ENCODE data around the gene LIPE.
"Not testable (repeated sequence)": the region's sequence is repeated elsewhere in the genome, so short reads cannot be mapped to it uniquely, and the experiment has no call there.

LIPE gene

DNA sequence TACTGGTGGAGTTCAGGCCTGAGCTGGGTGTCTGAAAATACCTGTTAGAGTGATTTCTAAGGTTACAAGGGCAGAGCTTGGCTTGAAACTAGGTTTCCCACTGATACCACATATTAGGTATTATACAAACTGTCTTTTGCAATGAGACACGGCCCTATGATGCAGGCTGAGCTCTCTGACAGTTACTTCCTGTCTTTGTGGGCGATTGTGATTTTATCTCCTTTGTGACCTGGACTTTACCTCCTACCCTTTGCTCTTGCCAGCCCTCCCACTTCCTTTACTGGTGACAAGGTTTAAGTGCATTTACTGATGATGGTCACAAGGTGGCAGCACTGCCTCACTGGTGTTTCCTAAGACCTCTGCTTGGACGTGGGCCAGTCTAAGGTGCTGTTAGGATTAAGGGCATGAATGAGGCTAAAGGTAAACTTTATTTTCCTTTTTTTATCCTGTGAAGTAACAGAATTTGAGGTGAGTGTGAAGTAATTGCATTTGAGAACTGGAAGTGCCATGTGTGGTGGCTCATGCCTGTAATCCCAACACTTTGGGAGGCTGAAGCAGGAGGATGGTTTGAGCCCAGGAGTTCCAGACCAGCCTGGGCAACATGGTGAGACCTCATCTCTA, 23.2 kb upstream of the LIPE start:
- no peak overlapping the region for H3K4me3 ChIP-seq (ENCODE audit: low read depth, low read length)

- H3K4me3 ChIP-seq (ENCODE audit: low read depth, low read length), result not testable (repeated sequence)
Observed at GRCh38 chr19:42448306-42448705, 21.1 kb upstream of the LIPE start.

DNA sequence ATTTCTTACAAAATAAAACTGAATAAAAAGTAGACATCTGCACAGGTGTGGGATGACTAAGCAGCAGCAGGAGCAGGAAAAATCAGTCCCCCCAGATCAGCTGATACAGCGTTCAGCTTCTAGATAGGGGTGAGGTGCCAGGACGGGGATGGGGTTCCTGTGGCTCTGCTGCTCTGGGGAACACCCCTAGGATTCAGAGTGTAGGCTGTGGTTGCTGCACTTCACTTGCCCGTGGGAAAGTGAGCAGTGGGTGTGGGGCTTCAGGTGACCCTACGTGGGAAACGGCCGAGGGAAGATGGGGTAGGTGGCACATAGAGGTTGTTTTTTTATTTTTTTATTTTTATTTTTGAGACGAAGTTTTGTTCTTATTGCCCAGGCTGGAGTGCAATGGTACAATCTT, 18.8 kb upstream of the LIPE start:
- no peak overlapping the region for H3K4me3 ChIP-seq (ENCODE audit: low read depth, low read length)

DNA sequence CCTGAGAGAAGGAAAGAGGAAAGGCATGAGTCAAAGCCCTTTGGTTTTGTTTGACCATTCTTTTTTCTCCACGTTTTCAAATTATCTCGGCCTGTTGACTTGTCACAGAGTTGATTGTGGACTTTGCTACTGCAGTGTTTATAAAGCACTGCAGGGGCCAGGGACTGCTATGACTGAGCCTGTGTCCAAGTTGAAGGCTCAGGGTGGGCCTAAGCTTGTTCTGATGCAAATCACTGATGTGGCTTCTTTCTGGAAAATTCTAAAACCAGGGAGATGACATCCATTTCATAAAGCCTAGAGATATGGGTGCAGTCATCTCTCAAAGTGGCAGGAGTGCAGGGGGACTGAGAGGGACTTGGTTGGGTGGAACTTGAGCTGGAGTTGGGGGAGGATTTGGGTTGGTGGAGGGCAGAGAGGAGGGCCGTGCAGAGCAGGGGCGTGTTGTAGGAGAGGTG, 16.8 kb upstream of the LIPE start:
- H3K4me3 ChIP-seq (ENCODE audit: low read depth, low read length), result no peak overlapping the region

- H3K4me3 ChIP-seq (ENCODE audit: low read depth, low read length), result no peak within 1 kb of the TSS
Observed at GRCh38 chr19:42442833-42443232, 15.6 kb upstream of the LIPE start, which contains the start of gene CXCL17. CXCL17 (minus strand) TSS chr19:42442946; CDS start chr19:42442832, 114 bp downstream.

GRCh38 chr19:42441049-42441445, 13.9 kb upstream of the LIPE start:
- H3K4me3 ChIP-seq (ENCODE audit: low read depth, low read length), result no peak overlapping the region

DNA sequence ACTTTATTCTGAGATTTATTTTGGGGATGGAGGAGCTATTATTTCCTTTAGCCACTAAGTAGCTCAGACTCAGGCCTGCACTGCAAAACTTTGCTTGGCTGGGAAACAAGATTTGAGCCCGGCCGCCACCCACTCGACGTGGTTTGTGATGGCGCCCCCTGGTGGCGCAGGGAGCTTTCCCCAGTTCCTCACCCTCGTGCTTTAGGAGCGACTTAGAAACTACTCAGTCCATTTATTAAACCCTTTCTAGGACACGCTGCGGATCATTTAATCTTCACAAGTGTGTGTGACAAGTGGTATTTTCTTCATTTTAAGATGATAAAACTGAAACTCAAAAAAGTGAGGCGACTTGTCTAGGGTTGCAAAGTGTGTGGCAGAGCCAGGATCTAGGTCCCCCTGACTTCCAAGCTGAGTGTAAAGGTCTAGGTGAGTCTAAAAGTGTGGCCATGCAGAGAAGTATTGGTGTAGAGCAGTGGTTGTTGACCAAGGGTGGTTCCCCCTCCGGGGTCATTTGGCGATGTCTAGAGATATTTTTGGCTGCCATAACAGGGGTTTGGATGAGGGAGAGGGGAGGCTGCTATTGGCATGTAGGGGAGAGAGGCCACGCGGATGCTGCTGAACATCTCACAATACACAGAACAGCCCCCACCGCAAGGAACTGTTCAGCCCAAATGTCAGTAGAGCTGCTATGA, 13.3 kb upstream of the LIPE start:
- H3K4me3 ChIP-seq (ENCODE audit: low read depth, low read length), result no peak overlapping the region

DNA sequence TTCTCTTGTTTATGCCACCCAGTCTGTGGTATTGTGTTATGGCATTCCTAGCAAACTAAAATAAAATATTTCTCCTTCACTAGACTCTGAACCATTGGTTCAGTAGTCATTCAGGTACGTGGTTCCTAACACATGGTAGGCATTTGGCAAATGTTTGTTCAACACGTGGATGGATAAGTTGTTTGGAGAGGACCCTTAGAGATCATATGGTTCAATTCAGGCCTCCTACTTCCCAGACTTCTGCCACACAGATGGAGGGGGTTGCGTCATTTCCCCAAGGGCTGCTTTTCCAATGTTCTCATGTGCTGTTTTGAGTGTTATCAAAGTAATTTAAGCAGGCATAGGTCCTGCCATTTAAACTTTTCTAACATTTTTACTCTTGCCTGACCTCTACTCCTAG, 8.8 kb upstream of the LIPE start:
- H3K4me3 ChIP-seq (ENCODE audit: low read depth, low read length), result no peak overlapping the region

GRCh38 chr19:42435316-42435715, 8.1 kb upstream of the LIPE start:
- H3K4me3 ChIP-seq (ENCODE audit: low read depth, low read length), result no peak overlapping the region

GRCh38 chr19:42433503-42434260, 6.5 kb upstream of the LIPE start:
- H3K4me3 ChIP-seq (ENCODE audit: low read depth, low read length), result no peak overlapping the region

GRCh38 chr19:42431486-42431885, 4.3 kb upstream of the LIPE start:
- H3K4me3 ChIP-seq (ENCODE audit: low read depth, low read length), result no peak overlapping the region

GRCh38 chr19:42428676-42429075, 1.5 kb upstream of the LIPE start:
- no peak overlapping the region for H3K4me3 ChIP-seq (ENCODE audit: low read depth, low read length)

DNA sequence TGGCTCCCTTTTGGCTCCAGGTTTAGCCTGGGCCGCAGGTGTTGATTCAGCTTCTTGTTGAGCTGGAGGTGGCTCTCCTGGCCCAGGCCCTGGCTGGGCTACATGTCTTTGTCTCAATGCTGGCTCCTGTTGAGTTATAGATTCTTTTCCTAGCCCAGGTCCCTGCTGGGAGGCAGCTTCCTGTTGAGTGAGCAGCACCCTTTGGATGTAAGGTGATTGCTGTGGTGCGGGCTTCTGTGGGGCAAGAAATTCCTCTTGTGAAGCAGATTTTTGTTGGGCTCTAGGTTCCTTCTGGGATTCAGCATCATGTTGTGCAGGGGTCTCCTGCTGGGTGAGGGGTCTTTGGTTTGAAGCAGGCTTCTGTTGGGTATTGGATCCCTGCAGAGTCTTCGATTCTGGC, 545 bp downstream of the LIPE start:
- H3K4me3 ChIP-seq (ENCODE audit: low read depth, low read length), result no peak overlapping the region

DNA sequence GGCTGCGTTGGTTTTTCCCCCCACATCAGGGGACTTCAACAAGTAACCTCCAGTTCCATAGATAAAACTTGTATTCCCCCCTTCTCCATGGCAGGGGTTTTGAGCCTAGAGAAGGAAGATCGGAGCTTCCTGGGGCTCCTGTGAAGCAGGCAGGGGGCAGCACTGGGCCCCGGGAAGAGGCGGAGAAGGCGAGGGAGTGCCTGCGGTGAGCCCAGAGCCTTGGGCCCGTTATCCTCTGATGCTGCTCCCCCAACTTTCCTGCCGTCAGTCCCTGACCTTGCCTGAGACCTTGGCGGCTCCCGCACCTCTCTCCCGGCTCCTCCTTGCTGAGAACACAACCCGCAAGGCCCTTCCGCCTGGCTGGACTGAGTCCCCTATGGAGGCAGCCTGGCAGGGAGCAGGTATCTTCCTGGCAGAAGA, 2.5 kb downstream of the LIPE start:
- H3K4me3 ChIP-seq (ENCODE audit: low read depth, low read length), result no peak overlapping the region

GRCh38 chr19:42424345-42424707, 2.9 kb downstream of the LIPE start:
- H3K4me3 ChIP-seq (ENCODE audit: low read depth, low read length), result no peak overlapping the region

DNA sequence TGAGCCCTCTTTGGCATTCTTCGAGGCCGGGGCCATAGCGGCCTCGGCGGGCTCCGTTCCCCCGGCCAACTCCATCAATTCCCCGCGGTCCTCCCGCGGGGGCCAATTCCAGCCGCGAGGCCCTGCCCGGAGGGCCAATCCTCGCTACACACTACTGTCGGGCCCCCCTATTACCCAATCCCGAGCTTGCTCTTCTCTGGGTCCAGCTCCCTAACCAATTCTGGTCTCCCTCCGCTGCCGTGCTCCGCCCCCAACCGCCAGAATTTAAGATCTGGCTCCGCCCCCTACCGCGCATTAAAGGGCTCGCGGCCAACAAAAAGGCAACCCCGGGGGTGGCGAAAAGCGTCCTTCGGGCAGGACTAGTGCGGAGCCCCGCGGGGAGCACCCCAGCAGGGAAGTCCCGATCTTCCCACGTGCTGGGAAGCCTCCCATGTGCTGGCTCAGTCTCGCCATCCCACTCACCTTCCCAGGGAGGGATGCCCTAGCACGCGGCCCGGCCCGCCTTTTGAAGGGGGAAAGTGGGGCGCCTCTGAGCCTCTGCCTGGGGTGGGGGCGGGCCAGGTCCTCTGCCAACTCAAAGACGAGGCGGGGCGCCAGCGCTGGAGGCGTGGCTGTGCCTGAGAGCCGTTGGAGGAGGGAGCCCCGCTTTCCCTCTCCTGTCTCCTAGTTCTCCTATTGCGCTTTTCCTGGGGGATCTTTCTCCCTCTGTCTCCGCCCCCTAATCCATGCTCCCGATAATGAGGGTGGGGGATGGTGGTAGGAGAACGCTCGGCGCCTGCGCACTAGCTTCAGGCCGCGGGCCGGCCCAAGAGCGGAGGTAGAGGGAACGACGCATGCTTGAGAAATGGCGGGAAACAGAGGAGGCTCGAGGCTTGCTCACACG, 3.5 kb downstream of the LIPE start:
- peak overlapping the region; percentile 56 for H3K4me3 ChIP-seq (ENCODE audit: low read depth, low read length)

- H3K4me3 ChIP-seq (ENCODE audit: low read depth, low read length), result peak overlapping the region; percentile 56
Observed at GRCh38 chr19:42422901-42423461, 4.2 kb downstream of the LIPE start.

- H3K4me3 ChIP-seq (ENCODE audit: low read depth, low read length), result peak overlapping the region; percentile 56
Observed at GRCh38 chr19:42422092-42422900, 4.9 kb downstream of the LIPE start.

- H3K4me3 ChIP-seq (ENCODE audit: low read depth, low read length), result no peak overlapping the region
Observed at GRCh38 chr19:42421591-42422031, 5.6 kb downstream of the LIPE start.

DNA sequence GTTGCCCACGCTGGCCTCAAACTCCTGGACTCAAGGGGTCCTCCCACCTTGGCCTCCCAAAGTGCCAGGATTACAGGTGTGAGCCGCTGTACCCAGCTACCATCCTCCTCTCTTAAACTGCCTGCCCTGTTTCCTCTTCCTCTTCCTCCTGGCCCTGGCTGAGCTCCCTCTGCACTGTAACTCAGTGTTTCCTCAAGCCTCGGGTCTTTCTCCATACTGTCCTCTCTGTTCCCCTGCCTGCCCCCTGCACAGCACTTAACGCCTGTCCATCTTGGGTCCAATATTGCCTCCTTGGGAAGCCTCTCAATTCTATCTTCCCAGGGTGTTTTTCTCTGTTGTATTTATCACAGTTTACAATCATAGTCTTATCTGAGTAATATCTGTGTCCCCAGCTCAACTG, 6.1 kb downstream of the LIPE start:
- no peak overlapping the region for H3K4me3 ChIP-seq (ENCODE audit: low read depth, low read length)

Data from iPS-11a (cell line).